GM19238 (cell line): ENCODE measurements around the gene TNIP3.
"Not testable (repeated sequence)": the region's sequence is repeated elsewhere in the genome, so short reads cannot be mapped to it uniquely, and the experiment has no call there.

Source experiments
- DNase-seq: peaks from one replicate; pipeline ENCODE4 v3.0.0; 2011; ENCODE audit warnings: low spot score; ENCODE audit not compliant: insufficient read length

Gene TNIP3

DNA sequence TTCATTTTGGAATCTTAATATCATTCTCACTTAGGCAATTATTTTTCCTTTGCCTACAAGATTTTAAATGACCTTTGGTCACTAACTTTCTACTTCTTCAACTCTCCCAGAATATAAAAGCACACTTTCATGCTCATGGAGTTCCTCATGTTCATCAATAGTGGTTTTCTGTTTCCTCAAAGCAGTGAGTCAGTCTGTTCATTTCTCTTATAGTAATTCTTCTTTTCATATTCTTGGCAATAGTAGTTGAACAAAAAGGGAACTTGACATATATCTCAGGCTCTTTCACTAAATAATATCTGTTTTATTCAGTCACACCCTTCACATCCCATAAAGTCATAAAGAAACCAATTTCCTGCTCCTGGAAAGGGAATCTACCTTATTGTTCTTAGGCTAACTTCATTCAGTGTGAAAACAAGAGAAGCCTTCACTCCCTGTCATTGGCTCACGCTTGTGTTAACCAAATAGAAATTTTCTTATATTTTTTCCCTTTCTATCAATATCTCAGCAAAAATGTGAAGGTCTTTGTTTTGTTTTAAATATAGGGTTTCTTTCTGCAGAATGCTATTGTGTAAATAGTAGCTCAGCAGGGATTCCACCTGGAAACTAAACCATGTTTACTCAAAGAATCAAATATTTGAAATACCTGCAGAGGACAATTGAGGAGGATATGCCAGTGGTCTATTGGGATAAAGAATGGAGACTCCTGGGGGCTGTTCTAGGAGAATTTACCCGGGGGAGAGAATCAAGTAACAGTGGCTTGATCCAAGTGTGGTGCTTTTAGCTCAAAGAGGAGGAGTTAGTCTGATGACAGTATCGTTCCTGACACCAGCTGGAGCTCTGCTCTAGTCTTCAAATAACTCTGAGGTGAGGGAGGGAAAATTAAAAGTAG is 13.4 kb upstream of the TNIP3 start:
- no peak for DNase-seq

DNA sequence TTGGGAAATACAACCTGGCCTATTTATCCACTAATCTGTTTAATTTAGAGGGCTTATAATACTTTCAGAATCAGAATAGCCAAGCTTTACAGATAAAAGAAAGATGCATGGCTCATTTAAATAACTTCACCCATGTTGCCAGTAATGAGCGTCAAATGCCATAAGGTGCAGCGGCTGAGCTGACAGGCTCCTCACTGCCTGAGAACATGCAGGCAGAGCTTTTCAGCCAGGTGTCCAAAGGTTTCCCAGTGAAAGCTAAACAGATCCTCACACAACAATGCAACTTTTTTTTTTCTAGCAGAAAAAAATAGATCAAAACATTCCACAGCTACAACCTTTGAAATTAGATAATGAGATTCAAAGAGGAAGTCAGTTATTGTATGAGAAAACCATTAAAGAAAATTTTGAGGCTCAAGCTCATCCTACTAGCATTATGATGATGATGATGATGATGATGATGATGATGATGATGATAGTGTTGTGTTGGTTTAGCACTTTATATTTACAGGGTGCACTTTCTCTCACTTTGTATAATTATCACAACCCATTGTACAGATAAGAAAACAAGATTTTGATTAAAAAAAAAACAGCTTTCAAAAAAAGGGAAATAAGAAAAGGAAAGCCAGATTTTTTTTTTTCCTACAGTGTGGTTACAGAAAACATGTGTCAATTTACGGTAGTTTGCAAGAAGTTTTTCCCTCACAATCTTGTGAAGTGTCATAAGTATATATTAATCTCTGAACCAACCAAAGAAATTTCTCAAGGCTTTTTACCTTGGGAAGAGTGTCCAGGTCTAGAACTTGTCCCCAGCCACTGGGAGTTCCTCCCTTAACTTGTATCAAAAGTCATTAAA is 12.2 kb upstream of the TNIP3 start:
- no peak for DNase-seq

DNA sequence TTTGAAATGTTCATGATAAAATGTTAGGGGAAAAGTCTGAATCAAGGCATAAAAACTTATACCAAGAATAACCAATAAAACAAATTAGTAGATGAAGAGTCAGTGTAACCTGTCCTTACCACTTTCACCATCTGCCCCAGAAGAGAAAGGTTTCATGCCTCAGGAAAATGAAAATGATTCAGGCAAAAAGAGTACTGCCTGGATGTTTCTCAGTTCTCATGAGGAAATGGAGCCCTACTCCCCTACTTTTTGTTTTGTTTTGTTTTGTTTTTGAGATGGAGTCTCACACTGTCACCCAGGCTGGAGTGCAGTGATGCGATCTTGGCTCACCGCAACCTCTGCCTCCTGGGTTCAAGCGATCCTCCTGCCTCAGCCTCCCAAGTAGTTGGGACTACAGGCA is 7.4 kb upstream of the TNIP3 start:
- DNase-seq = not testable (repeated sequence)

DNA sequence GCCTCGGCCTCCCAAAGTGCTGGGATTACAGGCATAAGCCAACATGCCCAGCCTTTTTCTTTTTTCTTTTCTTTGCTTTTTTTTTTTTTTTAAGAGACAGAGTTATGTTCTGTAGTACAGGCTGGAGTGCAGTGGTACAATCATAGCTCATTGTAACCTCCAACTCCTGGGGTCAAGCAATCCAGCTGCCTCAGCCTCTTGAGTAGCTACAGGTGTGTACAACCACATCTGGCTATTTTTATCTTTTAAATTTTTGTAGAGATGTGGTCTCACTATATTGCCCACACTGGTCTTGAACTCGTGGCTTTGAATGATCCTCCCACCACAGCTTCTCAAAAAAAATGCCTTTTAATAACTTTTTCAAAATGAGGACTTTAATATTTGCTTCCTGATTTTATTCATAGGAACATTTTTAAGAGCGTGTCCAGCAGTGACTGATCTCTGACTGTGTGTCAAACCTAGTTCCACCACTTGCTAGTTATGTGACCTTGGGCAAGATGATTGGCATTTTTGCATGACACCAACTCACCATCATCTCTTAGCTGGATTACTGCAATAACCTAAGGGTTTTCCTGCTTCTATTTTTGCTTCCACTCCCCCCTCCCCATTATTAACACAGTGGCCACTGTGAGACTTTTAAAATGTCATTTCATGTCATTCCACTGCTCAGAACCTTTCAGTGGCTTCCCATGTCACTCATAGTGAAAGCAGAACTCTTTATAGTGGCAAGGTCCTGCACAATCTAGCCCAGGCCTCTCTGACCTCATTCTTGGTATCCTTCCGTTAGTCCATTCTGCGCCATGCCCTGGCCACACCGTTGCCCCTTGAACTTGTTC is 4.5 kb upstream of the TNIP3 start:
- DNase-seq = no peak

DNA sequence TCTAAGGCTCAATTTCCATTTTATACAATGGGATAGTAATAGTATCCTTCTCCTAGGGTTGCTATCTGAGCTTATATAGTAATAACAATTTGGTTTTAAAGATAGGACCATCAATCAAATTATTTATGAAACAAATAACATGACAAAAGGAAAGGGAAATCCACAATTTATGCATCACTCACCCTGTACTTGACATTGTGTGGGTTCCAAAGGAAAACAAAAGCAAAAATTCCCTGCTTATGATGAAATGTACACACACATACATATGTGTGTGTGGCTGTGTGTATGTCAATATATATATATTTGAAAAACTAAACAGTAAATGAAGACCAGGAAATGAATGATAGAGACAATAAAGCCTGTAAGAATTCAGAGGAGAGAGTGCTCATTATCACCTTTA is 2.9 kb upstream of the TNIP3 start:
- no peak for DNase-seq

DNA sequence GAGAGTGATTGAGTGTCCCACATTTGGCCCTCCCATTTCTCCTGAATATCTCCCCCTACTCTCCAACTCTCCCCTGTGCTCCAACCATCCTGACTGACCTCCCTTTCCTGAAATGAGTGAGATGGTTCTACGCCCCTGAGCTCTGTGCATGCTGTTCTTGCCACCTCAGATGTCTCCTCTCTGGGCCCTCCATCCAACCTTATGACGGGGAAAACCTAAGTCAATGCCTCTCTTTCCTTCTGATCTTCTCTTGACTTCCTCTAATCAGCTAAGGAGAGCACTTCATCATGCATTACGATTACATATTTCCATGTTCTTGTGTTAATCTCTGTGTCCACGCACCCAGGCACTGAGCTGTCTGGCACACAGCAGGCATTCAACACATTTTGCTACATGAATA is 1.1 kb upstream of the TNIP3 start:
- DNase-seq = no peak

DNA sequence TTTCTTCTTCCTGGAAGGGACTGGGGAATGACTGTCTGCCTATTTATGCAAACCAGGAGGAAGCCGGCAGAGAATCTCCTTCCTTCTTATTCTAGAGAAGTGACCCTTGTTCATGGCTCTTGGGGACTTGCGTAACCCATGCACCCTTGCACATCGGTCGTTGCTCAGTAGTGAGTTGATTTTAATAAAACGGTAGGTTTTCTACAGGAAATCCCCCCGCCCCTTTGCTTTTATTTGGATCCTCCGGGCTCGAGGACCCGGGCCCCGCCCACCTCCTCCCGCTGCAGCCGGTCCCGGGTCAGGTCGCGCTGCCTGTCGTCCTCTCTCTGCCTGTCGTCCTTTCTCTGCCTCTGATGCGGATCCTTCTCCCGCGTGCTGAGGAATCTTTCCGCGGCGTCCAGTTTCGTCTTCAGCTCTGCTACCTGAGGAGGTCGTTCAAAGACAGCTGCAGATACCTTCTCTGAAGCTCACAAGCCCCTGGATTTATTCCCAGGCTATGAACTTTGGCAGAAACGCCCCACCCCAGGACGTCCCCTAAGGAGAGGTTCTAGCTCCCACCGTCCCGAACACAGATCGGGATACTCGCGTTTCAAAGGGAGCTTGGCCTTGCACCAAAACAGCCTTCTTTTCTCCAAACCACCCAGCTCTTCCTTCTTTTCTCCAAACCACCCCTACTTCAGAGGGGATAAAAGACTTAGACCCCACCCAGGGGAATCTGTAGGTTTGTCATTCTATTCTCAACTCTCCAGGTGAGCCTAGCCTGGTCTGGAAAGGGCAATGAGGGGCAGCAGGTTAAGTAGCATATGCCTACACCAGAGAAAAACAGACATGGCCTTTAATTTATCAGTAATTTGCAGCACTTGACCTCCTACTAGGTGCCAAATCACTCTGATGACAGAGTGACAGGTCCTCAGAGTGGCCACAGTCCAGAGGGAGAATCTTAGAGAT is 7.0 kb downstream of the TNIP3 start:
- DNase-seq = no peak

DNA sequence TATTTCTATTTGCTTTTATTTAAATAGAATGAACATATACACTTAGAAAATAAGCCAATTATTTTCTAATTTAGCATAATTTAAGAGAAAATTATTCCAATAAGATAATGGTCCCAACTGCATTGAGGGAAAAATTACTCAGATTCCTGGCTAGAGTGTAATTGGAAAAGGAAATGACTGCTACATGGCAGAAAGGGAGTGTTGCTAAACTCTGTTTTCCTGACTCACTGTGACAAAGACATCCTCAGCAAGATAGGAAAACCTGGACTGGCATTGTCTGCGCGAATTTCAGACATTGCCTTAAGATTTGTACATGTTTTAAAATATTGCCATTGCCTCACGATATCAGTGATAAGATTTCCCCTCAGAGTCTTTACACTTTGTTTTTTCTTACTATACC is 8.2 kb downstream of the TNIP3 start:
- no peak for DNase-seq

DNA sequence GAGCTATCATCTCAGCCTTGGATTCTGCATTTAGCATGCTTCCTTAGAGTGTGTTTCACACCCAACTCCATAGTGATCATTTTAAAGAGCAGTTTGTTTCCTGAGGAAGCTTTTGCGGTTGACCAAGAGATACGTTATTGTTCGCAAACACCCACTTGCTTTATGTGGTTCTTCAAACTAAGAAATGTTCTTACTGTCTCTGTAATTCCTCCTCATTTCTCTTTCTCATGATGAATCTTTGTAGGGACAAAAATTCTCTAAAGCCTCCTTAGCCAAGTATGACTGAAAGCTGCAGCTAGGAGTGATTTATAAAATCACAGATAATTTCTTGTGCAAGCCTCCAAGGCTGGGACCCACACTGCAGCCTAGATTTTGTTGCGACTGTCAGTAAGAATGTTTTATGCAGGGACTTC is 10.0 kb downstream of the TNIP3 start:
- DNase-seq = no peak

DNA sequence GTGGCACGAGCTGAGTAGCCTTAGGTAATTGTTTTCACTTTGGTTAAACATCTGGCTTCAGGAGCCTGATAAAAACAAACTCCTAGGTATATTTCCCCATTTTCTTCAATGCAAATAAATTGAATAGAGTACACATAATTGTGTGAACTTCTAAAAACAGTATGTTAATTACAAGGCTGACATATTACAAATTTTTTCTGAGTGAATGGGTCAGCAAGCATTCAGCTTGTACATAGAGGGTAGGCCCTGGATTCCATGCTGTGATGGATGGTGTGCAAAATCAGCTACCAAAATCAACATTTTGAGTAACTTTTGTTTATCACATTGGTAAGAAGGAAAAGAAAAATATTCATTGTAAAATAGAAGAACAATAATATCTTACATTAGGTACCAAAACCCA is 12.2 kb downstream of the TNIP3 start:
- no peak for DNase-seq

DNA sequence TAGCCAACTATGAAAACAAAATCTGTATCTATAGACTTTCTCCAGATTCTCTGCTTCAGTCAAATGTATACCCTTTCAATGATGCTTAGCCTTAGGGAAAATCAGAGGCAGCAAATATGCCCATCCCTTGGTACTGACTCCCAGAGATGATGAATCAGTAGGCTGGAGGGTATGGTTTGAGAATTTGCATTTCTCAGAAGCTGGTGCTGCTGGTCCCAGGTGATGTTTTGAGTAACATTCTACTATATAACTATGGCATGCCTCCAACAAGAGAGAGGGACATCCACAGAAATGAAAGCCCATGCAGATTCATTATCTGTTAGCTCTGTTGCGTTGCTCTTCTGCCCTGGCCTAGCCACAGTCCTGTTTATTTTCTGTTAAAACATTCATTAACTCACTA is 13.6 kb downstream of the TNIP3 start:
- no peak for DNase-seq

DNA sequence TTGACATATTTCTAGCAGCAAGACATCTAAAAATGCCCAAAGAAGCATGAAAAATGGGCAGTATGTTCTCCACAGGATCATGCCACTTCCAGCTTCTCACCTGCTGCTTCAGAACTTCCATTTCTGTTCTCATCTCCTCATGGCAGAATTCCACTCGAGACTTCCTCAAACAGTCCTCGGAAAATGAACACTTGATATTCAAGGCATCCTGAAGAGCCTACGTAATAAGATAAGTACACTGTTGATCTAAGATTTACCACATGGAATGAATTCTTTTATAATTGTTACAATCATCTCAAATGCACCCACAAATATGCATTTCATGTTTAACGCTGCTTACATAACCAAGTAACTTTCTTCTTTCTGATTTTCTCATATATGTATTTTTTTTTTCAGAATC is 14.1 kb downstream of the TNIP3 start:
- no peak for DNase-seq

DNA sequence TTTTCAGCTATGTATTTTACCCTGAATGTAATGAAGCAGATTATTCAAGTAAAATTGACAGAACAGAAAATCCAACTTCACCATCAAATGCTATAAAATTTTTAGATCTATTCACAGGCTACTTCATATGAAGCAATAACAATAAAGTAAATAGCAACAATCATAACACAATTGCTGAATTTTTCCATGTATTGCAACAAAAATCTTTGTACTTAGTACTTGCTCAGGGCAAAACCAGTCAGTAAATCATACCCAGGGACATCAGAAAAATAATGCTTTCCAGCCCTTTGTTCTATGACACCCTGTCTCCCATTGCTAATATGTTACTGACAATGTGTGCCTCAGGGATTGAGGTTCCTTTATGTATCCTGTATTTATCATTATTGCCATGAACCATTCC is 15.5 kb downstream of the TNIP3 start:
- no peak for DNase-seq

DNA sequence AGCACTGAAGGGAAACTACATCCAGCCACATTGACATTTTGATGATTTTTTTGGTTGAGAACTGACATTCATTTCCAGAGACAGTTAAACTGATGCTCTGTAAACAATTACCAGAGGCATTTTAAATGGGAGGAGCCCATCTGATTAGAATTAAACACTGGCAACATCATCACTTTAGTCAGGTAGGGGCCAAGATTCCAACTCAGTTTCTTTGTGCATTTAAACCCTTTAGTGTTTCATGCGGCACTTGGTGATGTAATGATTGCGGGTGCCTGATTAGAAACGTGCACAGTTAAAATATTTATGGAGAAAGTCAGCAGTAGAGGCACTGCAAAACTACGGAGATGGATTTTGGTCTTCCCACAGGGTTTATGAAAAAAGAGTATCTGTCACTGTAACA is 16.1 kb downstream of the TNIP3 start:
- DNase-seq = no peak

DNA sequence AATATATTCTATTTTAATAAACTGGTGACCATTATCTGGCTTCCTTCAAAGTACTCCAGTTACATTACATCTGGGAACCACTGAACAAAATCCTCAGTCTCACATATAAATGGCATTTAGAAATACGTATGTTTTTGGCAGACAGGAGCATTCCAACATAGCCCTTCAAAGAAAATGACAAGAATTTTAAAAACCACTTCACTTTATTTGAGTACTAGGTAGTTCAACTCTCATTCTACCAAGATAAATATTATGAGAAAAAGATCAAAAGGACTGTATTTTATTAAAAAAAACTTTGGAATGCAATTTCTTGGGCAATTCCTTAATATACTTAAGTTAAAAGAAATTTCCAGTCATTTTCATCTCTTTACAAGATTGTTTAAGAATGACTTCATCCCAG is 17.6 kb downstream of the TNIP3 start:
- DNase-seq = no peak

DNA sequence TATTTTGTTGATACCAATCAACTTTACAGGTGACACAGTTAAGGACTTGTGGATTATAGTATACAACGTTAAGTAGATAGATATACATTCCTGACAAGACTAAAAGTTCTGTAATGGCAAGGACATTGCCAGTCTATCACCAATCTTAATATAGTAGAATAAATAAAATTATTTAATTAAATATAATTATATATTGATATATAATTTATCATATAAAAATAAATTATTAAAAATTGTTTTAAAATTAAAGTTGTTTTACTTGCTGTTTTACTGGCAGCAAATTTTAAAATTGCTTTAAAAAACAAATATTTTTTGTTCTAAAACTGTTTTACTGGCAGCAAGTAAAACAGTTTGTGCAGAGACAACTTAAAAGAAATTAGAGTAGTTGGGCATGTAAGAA is 18.7 kb downstream of the TNIP3 start:
- no peak for DNase-seq

DNA sequence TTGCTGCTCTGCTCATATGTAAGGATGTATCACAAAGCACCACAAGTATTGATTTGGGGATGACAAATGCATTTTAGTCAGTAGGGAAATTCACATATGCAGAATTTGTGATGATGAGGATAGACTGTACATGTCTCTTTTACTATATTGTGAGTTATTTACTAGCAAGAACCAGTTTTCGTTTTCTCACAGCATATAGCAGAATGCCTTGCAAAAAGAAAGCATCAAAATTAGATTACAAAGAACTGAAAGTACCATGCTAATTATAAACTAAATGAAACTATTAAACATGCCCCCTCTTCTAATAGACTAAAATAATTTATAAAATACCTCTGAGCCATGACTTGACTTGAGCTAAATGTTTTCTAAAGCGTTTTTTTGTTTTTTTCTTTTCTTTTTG is 20.1 kb downstream of the TNIP3 start:
- DNase-seq = no peak

DNA sequence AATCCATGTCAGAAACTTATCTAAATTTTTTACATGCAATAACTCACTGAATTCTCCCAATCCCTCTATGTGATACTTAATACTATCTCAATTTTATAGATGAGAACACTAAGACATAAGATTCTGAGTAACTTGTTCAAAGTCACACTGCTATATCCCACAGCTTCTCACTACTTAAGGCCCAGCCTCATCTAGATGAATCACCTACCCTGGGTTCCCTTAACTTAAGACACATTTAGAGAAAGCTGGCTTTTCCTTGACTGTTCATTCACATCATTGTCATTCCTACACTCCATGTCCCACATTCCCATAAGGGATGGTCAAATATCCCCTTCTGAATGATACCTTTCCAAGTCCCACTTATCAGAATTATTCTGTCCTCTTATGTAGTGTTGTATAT is 21.0 kb downstream of the TNIP3 start:
- no peak for DNase-seq

DNA sequence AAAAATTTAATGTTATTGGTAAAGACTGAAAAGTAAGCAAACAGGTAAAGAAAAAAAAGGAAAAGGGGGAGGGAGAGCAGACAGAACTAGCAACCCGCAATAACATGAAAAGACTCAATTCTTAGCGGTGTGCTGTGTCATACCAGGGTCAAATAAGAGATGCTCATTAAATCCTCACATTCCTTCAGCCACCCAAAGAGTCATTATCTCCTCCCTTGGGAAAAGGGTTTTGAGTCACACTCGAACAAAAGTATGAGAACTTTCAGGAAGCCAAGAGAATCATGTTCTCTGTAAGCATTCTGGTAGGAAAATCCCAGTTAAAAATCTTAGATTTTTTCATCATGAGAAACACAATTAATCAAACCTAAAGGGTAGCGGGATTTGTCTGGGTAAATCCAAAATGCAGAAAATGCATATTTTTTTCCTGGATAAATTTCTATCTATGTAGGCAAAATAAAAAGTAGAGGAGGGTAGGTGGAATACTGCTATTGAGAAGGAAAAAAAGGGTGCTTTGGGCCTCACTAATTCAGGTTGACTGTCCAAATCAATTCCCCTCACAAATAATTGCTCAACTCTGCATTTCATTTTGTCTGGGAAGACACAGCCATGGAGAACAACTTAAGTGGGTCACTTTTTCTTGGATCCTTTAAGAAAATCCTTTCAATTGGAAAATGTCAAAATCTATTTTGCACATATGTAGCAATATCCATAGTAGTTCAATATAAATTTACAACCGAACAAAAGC is 23.2 kb downstream of the TNIP3 start:
- no peak for DNase-seq
